ENCODE measurements around the gene SAMMSON. TPM values are rescaled to one million over a fixed set of nuclear protein-coding genes. Genes with fewer than 3 reads are reported as not detected.

The SAMMSON gene
- not detected in 2 replicates for total RNA-seq
- long read RNA-seq, result 0 reads

DNA sequence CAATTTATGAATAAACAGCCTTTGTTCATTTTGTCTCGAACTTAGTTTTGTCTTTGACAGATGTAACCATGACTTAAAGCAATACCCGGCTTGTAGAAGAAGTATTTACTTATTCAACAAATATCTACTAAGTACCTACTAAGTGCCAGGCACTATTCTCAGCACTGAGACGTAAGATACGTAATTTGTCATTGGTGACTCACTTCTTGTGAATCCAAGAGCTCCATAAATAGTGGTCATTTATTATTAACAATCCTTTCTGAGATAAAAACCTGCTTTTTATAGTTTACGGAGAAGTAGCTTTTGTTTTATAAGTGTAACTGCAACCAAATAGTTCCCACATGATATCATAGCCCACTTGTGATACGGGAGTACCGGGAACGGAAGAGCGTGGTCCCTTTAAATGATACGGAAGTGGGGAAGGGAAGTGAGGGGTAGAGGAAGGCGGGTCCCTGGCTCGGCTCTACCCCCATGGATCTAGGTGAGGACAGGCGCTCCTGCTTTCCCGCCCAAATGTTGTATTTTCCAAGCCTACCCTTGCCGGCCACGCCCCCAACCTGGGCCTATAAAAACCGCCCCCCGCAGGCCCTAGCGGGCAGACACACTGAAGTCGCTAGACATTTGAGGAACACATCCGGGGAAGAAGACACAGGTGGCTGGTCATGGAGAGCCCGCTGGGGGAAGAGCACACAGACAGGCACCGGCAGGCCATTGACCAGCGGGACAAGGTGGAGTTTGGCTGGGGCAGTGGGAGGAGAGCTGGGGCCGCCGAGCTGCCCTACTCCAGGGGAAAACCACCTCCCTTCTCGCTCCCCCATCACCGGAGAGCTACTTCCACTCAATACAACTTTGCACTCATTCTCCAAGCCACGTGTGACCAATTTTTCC is at the start of gene SAMMSON:
TSS of gene SAMMSON (plus strand) at position 594 of the 888 bp plus-strand sequence.
- peak within 1 kb of the TSS; percentile 96 for H3K27ac Mint-ChIP-seq (ENCODE audit: unreplicated experiment)
- TF ChIP-seq, protein P1, sequence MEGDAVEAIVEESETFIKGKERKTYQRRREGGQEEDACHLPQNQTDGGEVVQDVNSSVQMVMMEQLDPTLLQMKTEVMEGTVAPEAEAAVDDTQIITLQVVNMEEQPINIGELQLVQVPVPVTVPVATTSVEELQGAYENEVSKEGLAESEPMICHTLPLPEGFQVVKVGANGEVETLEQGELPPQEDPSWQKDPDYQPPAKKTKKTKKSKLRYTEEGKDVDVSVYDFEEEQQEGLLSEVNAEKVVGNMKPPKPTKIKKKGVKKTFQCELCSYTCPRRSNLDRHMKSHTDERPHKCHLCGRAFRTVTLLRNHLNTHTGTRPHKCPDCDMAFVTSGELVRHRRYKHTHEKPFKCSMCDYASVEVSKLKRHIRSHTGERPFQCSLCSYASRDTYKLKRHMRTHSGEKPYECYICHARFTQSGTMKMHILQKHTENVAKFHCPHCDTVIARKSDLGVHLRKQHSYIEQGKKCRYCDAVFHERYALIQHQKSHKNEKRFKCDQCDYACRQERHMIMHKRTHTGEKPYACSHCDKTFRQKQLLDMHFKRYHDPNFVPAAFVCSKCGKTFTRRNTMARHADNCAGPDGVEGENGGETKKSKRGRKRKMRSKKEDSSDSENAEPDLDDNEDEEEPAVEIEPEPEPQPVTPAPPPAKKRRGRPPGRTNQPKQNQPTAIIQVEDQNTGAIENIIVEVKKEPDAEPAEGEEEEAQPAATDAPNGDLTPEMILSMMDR (conservative IDR thresholded peaks at IDR 0.05), result no peak
- peaks cover 50% of the 10 kb centered on the region for H3K4me1 Mint-ChIP-seq

DNA sequence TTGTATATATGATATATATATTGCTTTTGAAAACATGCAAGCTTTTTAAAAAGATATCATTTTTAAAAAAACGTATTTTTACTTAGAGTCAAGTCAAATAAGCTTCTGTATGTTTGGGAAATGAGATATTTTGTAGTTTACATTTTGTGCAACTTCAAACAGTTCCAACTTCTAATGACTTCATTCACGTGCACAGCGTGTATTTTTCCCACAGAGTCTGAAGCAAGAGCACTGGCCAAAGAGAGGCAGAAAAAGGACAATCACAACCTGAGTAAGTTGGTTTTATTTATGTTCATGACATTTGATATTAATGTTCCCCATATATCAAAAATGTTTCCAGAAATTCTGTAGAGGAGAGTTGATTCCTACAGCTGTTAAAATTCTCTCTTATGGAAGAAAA is 47.9 kb upstream of the SAMMSON start:
- TF ChIP-seq, protein P1 (conservative IDR thresholded peaks at IDR 0.05), result no peak
- peaks cover 7% of the 10 kb centered on the region for H3K27me3 Mint-ChIP-seq (ENCODE audit: low read depth)
- H3K4me3 Mint-ChIP-seq, result no peak overlapping the region
- no peak overlapping the region for H3K27ac Mint-ChIP-seq (ENCODE audit: unreplicated experiment)
- no peaks in the 10 kb centered on the region for H3K9me3 Mint-ChIP-seq
- H3K36me3 Mint-ChIP-seq (ENCODE audit: low read depth), result no peaks in the 10 kb centered on the region
- no peaks in the 10 kb centered on the region for H3K4me1 Mint-ChIP-seq
- DNase-seq (ENCODE audit: low read depth, low spot score), result no peak

More for the DNA sequence above, at the start of gene SAMMSON:
- no peak for DNase-seq (ENCODE audit: low read depth, low spot score)
- Mint-ChIP-seq H3K27me3 (ENCODE audit: low read depth) (no peaks in the 10 kb centered on the region), H3K9me3 (peaks cover 6% of the 10 kb centered on the region), H3K36me3 (ENCODE audit: low read depth) (no peaks in the 10 kb centered on the region), H3K4me3 (peak within 1 kb of the TSS; percentile 53)

DNA sequence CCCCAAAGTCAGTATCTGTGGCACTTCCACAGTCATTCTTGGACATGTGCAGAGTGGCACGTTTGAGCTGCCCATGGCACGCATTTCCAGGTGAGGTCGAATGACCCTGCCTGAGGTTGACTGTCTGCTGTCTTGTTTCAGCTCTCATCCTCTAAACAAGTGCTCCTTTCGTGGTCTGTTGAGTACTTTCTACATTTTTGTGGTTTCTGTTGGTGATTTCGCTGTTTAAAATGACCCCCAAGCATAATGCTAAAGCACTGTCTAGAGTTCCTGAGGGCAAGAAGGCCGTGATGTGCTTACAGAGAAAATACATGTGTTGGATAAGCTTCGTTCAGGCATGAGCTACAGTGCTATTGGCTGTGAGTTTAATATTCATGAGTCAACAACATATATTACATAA is 40.0 kb upstream of the SAMMSON start:
- DNase-seq (ENCODE audit: low read depth, low spot score), result no peak
- TF ChIP-seq, protein P1 (conservative IDR thresholded peaks at IDR 0.05), result no peak
- no peak overlapping the region for H3K4me3 Mint-ChIP-seq
- peaks cover 5% of the 10 kb centered on the region for H3K4me1 Mint-ChIP-seq
- no peak overlapping the region for H3K27ac Mint-ChIP-seq (ENCODE audit: unreplicated experiment)
- H3K36me3 Mint-ChIP-seq (ENCODE audit: low read depth), result no peaks in the 10 kb centered on the region
- H3K27me3 Mint-ChIP-seq (ENCODE audit: low read depth), result no peaks in the 10 kb centered on the region
- peaks cover 2% of the 10 kb centered on the region for H3K9me3 Mint-ChIP-seq

DNA sequence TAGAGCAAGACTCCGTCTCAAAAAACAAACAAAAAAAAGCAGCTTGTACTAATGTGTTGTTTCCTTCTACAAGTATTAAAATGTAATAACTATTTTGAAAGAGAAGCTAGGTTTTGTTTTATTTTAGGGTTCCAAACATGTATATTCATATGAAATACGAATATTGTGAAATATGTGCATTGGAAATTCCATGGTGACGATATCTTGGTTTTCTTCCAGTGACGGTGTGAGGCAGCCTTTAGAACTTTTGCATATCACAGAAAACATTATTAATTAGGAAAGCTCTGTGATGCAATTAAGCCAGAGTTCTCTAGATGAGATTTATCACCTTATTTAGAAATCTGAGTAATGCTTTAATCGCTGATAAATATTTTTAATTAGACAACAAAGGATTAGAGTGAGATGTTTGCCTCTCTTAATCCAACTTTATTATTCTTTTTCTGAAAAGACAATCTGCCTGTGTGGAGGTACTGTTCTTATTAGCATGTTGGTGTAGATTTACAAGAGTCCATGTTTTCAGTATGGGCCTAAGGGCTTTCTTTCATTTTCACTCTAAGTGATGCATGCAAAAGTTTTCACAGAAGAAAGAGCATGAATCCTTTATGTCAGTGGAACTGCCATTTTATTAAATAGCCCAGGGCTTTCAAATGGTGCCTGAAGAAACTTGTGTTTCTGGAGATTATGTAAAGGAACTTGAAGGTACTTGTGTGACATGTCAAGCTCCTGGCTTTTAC is 37.7 kb upstream of the SAMMSON start:
- Mint-ChIP-seq H3K4me3 (no peak overlapping the region), H3K27me3 (ENCODE audit: low read depth) (no peaks in the 10 kb centered on the region), H3K4me1 (peaks cover 5% of the 10 kb centered on the region), H3K36me3 (ENCODE audit: low read depth) (no peaks in the 10 kb centered on the region), H3K27ac (ENCODE audit: unreplicated experiment) (no peak overlapping the region), H3K9me3 (peaks cover 2% of the 10 kb centered on the region)
- no peak for DNase-seq (ENCODE audit: low read depth, low spot score)
- TF ChIP-seq, protein P1 (conservative IDR thresholded peaks at IDR 0.05), result no peak

DNA sequence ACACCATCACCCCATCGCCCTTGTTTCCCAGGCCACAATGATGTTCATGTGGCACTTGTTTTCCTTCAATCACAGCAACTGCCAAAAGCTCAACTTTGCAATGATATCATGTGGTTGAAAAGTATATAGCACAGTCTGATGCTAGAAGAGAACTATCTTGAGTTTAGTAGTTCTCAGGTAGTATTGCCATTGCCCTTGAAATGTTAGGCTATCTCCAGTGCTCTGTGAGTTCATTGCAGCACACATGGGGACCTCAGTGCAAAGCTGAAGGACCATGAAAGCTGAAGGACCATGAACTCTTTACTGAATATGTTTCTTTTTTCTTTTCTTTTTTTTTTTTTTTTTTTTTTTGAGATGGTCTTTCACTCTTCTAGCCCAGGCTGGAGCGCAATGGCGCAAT is 35.9 kb upstream of the SAMMSON start:
- DNase-seq (ENCODE audit: low read depth, low spot score), result no peak
- no peaks in the 10 kb centered on the region for H3K27me3 Mint-ChIP-seq (ENCODE audit: low read depth)
- TF ChIP-seq, protein P1 (conservative IDR thresholded peaks at IDR 0.05), result no peak
- H3K4me3 Mint-ChIP-seq, result no peak overlapping the region
- no peaks in the 10 kb centered on the region for H3K36me3 Mint-ChIP-seq (ENCODE audit: low read depth)
- peaks cover 2% of the 10 kb centered on the region for H3K9me3 Mint-ChIP-seq
- H3K27ac Mint-ChIP-seq (ENCODE audit: unreplicated experiment), result no peak overlapping the region
- peaks cover 5% of the 10 kb centered on the region for H3K4me1 Mint-ChIP-seq

All from neural crest cell (in vitro differentiated cells).